Globus pallidus (tissue), 1 donor: ENCODE data around the gene TRIM59.
A peak's percentile ranks its signal among the peaks of the same experiment; 100 is the strongest.
"Not testable (repeated sequence)": the region's sequence is repeated elsewhere in the genome, so short reads cannot be mapped to it uniquely, and the experiment has no call there.

Experiments
- DNase-seq: peaks from one replicate; pipeline ENCODE4 v3.0.0-alpha.2; 2015; ENCODE audit warnings: low spot score

Gene TRIM59

DNA sequence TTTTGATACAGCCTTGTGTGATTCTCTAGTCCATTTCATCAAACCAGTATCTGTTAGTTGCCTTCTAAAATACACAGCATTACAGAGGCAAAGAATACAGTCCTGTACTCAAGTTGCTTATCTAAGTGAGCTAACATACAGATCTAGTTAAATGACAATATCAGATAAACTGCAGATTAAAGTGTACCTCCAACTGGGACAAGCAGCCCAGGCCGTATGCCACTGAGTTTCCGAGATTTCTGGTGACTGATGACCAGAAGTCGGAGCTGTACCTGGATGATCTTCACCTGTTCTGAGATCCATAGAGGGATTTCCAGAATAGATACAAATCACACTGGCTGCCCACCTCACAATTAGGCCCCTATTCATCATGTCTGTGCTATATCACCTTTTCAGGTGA is 6.3 kb upstream of the TRIM59 start:
- DNase-seq: no peak

DNA sequence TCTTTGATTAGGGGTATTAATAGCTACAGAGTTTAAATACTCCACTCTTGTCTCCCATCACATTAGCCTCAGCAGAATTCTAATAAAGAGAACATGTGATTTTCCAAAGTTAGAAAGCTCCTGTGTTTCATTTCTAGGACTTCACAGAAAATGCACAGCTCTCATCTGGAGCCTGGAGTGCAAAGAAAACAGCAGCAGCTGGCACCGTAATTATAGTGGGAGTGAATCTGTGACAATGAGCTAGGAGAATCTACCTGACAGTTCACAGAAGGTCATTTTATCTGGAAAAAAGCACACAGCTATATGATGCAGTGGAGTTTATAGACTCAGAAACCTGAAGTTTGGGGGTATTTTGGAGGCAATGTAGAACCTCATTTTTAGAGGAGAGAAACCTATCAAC is 5.4 kb upstream of the TRIM59 start:
- no peak for DNase-seq

DNA sequence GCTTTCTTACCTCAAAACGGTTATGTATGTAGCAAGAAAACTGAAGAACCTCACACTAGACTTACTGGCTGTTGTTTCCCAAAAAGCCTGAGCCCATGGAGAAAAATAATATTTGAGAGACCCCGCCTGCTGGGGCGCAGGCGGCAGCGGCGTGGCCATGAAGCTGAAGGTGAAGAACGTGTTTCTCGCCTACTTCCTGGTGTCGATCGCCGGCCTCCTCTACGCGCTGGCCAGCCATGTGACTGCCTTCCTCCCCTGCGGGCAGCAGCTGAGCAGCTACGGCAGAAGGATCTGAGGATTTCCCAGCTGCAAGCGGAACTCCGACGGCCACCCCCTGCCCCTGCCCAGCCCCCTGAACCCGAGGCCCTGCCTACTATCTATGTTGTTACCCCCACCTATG is 2.7 kb upstream of the TRIM59 start:
- not testable (repeated sequence) for DNase-seq

DNA sequence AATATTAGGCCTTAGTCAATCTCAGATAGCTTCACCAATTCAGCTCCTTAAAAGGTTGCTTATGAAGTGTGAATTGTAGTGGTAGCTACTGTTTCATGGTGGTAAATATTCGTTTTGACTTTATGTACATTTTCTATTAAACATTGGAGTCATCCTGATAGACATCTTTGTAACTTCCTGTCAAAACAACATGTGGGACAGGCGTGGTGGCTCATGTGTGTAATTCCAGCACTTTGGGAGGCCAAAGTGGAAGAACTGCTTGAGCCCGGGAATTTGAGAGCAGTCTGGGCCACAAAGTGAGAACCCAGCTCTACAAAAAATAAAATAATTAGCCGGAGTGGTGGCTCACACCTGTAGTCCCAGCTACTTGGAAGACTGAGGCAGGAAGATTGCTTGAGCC is 2.0 kb upstream of the TRIM59 start:
- no peak for DNase-seq

DNA sequence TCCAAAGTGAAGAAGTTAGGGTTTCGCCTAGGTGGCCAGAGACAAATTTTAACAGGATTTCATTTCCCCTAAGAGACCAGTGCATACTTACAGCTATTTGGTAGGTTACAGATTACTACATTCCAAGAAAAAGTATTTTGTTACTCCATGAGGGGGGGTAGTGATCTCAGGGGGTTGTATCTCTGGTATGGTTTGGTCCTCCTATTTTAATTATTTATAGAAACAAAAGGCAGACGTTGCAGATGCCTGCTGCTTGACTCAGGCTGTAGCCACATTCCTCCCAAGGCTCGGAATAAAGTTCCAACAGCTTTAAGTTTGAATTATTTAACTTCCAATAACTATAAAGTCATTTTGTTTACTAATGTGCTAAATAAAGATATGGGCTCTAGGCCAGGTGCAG is 1.3 kb upstream of the TRIM59 start:
- DNase-seq: no peak

GRCh38 chr3:160448845-160449635 is 546 bp downstream of the TRIM59 start:
- DNase-seq: peak; percentile 66

- no peak for DNase-seq
Measured at GRCh38 chr3:160447544-160447943, 2.0 kb downstream of the TRIM59 start.

DNA sequence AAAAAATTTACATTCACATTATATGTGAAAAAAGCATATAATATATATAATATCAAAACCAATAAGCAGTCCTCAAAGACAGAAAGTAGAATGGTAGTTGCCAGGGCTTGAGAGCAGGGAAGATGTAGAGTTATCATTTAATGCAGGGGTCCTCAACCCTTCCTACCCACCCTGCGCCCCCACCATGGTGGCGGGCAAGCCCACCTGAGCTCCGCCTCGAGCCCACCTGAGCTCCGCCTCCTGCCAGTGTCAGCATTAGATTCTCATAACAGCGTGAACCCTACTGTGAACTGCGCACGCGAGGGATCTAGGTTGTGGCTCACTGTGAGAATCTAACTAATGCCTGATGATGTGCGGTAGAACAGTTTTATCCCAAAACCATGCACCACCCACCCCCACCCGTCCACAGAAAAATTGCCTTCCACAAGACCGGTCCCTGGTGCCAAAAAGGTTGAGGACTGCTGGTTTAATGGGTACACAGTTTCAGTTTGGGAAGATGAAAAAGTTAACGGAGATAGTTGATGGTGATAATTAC is 3.0 kb downstream of the TRIM59 start:
- DNase-seq: no peak

DNA sequence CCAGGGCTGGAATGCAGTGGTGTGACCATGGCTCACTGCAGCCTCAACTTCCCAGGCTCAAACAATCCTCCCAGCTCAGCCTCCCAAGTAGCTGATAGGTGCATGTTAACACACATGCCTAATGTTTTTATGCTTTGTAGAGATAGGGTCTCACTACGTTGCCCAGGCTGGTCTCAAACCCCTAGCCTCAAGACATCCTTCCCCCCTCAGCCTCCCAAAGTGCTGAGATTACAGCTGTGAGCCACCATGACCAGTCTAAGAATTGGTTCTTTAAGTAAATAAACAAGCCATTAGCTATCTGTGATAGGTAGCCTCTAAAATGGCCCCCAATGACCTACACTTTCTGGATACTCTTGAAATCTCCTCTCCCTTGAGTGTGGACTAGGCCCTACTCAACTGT is 3.7 kb downstream of the TRIM59 start:
- DNase-seq: no peak

DNA sequence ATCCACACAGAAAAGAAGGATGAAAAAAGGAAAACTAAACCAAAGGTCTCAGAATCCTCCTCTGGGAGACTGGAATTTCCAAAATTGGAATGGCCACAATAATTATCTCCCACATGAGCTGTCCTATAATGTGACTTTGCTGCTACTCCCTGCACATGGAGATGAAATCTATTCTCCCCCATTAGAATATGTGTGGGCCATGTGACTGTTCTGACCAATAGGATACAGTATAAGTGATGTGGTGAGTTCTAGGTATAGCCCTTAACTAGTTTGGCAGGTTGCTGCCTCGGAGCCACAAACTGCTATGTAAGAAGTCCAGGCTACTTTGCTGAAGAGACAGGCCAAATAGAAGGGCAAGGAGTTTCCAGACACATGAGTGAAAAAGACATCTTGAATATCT is 5.2 kb downstream of the TRIM59 start:
- no peak for DNase-seq

GRCh38 chr3:160440687-160441086 is 8.9 kb downstream of the TRIM59 start:
- no peak for DNase-seq

DNA sequence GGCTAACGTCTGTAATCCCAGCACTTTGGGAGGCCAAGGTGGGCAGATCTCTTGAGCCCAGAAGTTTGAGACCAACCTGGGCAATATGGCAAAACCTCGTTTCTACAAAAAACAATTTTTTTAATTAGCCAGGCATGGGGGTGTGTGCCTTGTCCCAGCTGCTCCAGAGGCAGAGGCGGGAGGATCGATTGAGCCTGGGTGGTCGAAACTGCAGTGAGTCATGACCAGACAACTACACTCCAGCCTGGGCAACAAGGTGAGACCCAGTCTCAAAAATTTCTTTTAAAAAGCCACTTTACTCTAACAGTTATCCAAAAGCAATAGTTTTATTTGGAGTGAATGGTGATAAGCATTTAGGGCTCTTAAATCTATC is 12.5 kb downstream of the TRIM59 start:
- DNase-seq: no peak

DNA sequence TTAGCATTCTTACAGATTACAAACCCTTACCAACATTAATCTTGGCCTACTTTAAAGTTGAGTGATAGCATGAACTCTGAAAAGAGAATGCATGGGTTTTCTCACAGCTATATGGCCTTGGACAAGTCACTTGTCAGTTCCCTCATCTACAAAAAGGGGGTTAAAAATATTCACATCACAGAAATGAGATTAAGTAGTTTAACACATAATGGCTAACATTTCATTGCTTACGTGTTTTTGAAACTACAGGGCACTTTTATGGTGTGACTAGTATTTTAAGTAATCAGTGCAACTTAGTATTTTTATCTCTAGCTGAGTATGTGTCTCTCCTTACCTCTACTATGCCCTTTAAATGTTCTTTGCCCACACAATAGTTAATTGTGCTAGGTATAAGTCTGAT is 13.8 kb downstream of the TRIM59 start:
- DNase-seq: no peak

DNA sequence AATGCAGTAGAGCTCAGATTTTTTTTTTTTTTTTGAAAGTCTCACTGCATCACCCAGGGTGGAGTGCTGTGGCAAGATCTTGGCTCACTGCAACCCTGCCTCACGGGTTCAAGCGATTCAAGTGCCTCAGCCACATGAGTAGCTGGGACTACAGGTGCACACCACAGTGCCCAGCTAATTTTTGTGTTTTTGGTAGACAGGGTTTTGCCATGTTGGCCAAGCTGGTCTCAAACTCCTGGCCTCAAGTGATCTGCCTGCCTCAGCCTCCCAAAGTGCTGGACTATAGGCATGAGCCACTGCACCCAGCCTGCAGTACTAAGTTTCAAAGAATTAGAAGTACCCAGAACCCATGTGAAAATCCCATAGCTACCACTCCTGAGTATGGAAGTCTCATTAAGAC is 14.5 kb downstream of the TRIM59 start:
- no peak for DNase-seq

- no peak for DNase-seq
Measured at GRCh38 chr3:160434071-160434470, 15.5 kb downstream of the TRIM59 start.

GRCh38 chr3:160427832-160428424 is 21.7 kb downstream of the TRIM59 start:
- no peak for DNase-seq

DNA sequence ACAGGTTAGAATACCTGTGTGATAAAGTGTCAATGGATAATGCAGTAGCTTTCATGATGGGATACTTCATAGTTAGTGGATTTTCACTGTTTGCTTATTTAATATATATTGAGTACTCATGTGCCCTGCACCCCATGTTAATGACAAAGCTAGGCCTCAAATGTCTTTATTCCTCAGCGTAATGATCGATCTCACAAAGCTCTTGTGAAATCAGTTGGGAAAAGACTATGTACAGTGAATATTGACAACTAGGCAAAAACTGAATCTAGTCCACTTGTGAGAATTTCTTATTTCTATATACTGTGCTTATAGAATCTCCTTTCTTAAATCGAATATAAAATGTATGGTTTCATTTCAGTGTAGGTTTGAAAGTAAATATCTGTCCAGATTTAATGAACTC is 32.3 kb downstream of the TRIM59 start:
- no peak for DNase-seq

GRCh38 chr3:160413613-160414248 is 35.9 kb downstream of the TRIM59 start:
- peak; percentile 82 for DNase-seq

DNA sequence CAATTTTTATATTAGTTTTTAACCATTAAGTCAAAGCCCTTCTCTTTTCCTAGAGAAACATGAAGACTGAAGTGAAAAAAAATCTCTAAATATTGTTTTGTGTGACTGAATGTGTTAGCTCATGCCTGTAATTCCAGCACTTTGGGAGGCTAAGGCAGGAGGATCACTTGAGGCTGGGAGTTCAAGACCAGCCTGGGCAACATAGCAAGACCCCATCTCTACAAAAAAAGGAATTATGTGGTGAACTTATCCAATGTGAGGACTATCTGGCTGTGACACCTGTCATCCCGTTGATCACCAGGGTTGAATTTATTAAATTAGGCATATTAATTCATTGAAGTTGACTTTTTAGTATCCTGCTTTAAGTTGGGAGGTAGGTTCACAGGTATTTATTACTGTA is 37.1 kb downstream of the TRIM59 start:
- no peak for DNase-seq

DNA sequence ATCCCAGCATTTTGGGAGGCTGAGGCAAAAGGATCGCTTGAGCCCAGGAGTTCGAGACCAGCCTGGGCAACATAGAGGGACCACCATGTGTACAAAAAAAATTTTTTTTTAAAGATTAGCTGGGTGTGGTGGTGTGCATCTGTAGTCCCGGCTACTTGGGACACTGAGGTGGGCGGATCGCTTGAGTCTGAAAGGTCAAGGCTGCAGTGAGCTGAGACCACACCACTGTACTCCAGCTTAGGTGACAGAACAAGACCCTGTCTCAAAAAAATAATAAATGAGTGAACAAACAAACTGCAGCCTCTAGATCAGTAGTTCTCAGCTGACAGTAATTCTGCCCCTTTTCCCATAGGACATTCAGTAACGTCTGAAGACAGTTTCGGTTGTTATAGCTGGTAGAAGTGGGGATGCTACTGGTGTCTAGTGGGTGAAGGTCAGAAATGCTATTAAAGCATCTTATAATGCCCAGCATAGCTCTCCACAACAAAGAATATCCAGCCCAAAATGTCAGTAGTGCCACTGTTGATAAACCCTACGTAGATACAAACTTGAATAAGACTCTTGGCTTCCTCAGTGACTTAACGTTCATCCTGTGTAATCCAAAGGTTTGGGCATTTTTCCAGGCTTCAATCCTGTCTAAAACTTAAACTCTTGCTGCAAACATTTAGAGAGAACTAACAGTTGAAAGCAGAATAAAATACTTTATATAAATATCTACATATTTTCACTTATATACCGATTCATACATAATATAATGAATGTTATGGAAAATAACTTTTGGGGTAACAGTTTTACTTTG is 39.6 kb downstream of the TRIM59 start:
- no peak for DNase-seq

DNA sequence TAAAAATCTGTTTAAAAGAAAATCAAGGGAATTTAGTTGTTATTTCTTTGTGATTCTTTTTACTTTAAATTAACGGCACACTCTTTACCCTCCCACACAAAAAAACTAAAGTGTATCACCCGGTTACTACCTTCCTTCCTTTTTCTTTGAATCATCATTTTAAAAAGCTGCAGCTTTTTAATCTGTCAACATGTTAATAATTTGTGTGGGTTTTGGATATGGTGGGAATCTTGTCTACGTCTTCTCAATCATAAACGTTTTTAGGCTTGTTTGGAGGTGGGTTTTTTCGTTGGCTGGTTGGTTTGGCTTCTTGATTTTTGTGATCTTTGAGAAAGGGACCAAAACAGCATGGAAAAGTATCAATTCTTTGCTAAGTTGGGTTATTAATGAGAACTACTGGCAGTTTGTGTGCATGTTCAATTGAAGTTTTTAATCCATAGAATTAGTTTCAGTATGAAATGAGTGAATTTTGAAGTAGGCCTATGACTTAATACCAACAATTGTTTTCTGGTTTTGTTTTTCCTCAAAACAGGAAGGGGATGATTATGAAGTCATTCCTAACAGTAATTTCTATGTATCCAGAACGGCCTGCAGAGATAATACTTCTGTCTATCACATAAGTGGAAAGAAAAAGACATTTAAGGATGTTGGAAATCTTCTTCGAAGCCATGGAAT is 45.7 kb downstream of the TRIM59 start:
- no peak for DNase-seq

GRCh38 chr3:160403028-160403545 is 46.5 kb downstream of the TRIM59 start:
- DNase-seq: no peak
